Diencephalon (tissue), 1 donor: ENCODE results near the gene HSPH1. TPM values are rescaled to one million over a fixed set of nuclear protein-coding genes. Genes with fewer than 3 reads are reported as not detected.

Experiments used
- total RNA-seq: library from RNA; depleted of rRNA; stranded (reverse); fragments of >200 nt; gene quantifications from one replicate; pipeline ENCODE4 v1.2.3, GENCODE V29; 2014

Gene HSPH1
- total RNA-seq: 120 TPM

GRCh38 chr13:31161557-31162150 lies at the start of gene HSPH1:
Gene HSPH1 (minus strand): TSS chr13:31161904. CDS start chr13:31161582, 322 bp downstream.

GRCh38 chr13:31199849-31200636 lies 38.3 kb upstream of the HSPH1 start, which contains the start of gene B3GLCT:
Gene B3GLCT (plus strand): TSS chr13:31199975. CDS start chr13:31200085, 110 bp downstream.

Other genes starting within 250 kb of the HSPH1 start
- gene TEX26, start 229.2 kb downstream of the HSPH1 start, total RNA-seq: 3.2 TPM
- gene B3GLCT, start 38.1 kb upstream of the HSPH1 start, total RNA-seq: 46.4 TPM